Activated gamma-delta T cell treated with Interleukin-2 at 50 U/mL for 16 hours (primary cell): Measurements from ENCODE around the gene CCZ1.
"Not testable (repeated sequence)": the region's sequence is repeated elsewhere in the genome, so short reads cannot be mapped to it uniquely, and the experiment has no call there.

ENCODE experiments used
- DNase-seq: peaks from one replicate; pipeline ENCODE4 v3.0.0-alpha.2; 2020

The CCZ1 gene

DNA sequence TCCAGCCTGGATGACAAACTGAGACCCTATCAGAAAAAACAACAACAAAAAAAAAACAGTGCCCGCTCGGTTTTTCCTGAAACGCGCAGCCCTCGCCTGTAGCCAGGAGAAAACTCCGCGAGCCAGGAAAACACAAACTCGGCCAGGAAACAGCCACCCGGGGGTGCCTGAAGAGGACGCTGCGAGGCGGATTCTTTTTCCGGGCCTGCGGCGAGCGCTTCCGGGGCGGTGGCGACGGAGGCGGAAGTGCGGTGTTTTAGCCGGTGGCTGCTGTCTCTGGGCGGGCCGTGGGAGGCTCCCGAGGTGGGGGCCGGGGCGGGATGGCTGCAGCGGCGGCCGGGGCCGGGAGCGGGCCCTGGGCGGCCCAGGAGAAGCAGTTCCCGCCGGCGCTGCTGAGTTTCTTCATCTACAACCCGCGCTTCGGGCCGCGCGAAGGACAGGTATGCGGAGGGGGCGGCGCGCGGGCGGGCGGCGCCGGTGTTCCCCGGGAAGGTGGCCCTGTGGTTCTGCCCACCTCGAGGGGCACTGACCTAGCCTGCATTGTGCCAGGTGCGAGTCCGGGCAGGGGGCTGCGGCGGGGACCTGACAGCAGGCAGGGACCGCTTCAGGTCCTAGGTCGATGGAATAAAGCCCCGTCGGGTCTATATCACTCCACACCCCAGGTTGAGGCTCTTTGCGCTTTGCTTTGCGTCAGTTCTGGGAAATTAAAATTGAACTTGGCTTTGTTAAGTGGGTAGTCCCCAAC lies at the start of gene CCZ1:
TSS of gene CCZ1 (plus strand) at position 254 of the 745 bp plus-strand sequence. CDS start at position 321, 67 bp downstream.
- peak; percentile 73 for DNase-seq

DNA sequence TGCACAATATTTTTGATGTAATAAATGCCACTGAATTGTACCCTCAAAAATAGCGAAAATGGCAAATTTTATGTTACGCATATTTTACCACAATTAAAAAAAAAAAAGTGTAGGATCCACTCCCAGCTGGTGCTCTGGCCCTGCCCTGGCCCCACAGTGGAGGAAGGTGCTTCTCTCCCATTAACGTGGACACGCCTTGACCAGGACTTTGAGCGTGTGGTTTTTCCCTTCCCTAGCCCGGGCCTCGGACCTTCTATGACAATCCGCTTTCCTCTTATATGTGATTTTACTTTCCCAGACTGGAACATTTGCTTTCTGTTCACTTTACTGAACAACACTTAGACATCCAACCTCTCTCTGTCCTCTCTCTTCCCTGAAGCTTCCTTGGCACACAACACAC lies 47.6 kb upstream of the CCZ1 start:
- DNase-seq: no peak

DNA sequence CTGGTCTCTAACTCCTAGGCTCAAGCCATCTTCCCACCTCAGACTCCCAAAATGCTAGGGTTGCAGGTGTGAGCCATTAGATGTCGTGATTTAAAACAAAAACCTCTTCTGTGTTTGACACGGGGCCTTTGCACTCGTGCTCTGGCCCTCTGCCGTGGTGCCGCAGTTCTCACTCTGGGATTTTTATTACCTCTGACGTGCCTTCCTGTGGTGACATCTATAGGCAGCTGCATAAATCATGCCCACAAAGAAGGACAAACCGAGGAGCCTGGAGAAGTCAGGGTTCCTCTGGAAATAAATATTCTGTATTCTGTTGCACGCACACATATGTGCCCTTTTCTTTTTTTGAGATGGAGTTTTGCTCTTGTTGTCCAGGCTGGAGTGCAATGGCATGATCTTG lies 43.8 kb upstream of the CCZ1 start:
- DNase-seq: no peak

DNA sequence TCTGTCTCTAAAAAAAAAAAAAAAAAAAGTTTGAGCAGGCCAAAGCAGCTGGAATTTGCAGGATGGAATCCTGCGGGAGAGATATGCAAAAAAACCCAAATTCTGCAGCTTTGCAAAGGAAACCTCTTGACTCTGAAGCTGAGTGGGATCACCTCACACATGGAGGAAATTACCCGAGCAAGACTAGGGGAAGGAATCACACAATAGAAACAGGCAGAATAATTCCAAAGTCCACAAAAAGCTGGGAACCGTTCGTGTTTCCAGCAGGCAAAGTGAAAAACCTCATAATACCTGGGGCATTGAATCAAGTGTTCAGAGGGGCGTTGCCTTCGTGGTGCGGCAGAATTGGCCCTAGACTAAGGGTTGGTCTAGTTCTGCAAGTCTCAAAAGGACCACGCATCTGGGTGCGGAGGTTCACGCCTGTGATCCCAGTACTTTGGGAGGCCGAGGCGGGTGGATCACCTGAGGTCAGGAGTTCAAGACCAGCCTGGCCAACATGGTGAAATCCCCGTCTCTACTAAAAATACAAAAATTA lies 41.4 kb upstream of the CCZ1 start:
- DNase-seq: not testable (repeated sequence)

DNA sequence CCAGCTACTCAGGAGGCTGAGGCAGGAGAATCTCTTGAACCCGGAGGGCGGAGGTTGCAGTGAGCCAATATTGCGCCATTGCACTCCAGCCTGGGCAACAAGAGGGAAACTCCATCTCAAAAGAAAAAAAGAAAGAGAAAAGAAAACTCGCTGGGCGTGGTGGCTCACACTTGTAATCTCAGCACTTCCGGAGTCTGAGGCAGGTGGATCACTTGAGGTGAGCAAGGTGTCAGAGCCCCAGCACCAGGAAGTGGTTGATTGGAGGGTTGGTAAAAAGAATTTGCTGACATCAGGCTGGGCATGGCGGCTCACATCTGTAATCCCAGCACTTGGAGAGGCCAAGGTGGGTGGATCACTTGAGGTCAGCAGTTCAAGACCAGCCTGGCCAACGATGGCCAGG lies 40.0 kb upstream of the CCZ1 start:
- DNase-seq: peak; percentile 45

DNA sequence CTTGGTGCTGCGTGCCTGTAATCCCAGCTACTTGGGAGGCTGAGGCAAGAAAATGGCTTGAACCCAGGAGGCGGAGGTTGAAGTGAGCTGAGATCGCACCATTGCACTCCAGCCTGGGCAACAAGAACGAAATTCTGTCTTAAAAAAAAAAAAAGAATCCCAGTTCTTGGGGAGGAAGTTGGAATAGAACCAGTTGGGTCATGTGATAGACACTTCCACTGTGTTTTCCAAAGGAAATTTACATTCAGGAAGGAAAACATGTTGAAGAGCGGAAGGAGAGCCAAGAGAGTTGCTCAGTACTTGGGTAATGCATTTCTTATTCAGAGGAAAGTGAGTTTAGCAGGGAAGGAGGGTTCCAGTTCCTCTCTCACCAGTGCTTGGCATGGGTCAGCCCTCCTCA lies 37.3 kb upstream of the CCZ1 start:
- DNase-seq: not testable (repeated sequence)

DNA sequence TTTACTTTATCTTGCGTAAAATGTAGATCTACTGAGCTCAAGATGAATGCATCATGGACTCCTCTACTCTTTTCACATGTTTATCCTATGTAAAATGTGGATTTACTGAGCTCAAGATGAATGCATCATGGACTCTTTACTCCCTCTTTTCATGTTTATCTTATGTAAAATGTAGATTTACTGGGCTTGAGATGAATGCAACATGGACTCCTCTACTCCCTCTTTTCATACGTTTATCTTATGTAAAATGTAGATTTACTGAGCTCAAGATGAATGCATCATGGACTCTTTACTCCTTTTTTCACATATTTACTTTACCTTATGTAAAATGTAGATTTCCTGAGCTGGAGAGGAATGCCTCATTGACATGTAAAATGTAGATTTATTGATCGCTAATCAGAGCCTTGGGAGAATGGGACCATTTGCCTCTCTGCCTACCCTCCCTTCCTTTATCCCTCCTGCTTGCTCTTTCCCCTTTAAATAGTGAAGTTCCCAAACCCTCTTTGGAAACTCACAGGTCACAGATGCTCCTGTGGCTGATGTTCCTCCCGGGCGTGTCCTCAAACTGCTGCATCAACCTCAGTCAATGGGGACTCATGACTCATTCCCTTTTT lies 35.7 kb upstream of the CCZ1 start:
- not testable (repeated sequence) for DNase-seq

DNA sequence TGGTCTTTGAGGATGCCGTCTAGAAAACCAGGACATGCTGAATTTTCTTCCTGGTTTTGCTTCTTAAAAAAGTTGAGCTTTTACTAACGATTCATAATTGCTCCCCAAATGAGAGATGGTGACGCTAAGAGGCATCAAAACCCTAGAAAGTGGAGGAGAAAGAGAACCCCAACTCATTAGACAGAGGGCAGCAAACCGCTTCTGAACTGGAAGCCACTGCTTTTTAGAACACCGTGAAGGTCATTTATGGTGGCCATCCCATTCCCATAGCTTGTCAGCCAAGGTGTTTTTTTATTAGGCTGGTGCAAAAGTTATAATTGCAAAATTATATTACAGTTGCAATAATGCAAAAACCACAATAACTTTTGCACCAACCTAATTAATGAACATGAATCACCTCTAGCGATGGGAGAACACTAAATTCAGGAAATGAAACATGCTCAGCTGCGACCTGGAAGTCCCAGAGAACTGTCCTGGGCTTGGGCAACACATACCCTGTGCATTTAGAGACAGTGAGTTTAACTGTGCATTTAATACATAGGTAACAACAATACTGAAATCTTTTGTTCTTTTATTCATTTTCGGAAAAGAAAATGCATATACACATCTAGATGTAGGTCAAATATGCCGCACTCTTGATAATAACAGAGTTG lies 33.1 kb upstream of the CCZ1 start:
- not testable (repeated sequence) for DNase-seq

DNA sequence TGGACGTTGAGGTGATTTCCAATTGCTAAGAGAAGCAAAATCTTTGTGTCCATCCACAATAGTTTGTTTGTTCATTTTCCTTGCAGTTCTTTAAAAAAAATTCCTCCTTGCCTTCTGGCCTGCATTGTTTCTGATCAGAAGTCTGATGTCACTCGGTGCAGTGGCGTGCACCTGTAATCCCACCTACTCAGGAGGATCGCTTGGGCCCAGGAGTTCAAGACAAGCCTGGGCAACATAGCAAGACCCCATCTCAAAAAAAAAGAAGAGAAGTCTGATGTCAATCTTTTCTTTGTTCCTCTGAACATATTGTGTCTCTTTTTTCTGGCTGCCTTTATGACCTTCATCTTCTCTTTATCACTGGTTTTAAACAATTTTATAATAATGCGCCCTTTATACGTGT lies 31.5 kb upstream of the CCZ1 start:
- no peak for DNase-seq

DNA sequence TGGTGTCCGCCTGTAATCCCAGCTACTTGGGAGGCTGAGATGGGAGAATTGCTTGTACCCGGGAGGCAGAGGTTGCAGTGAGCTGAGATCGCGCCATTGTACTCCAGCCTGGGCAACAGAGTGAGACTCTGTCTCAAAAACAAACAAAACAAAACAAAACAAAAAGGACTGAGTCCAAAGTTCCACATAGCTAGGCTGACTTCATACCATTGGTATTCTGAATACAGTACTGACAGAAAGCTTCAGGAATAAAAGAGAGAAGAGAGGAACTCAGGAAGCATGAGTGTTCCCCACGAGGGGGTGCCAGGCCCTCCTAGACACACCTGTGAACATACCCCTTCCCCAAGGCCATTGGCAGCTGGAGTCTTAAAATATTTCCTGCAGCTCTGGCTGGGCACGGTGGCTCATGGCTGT lies 29.6 kb upstream of the CCZ1 start:
- DNase-seq: not testable (repeated sequence)

DNA sequence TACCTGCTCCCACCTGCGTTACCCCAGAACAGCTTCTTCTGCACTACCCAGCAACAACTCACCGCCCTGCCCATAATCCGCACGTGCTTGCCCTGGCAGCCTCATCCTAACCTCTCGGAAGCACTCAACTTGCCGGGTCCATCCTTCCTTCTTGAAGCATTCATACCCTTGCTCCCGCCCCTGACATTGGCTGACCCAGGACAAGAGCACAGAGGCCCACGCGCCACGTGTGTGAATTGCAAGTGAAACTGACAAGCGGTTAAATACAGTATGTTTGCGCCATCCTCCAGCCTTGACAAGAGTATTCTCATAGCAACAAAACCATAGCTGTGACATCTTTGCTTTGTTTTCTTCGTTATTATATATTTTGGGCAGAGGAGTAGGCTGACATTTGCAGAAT lies 28.8 kb upstream of the CCZ1 start:
- no peak for DNase-seq

DNA sequence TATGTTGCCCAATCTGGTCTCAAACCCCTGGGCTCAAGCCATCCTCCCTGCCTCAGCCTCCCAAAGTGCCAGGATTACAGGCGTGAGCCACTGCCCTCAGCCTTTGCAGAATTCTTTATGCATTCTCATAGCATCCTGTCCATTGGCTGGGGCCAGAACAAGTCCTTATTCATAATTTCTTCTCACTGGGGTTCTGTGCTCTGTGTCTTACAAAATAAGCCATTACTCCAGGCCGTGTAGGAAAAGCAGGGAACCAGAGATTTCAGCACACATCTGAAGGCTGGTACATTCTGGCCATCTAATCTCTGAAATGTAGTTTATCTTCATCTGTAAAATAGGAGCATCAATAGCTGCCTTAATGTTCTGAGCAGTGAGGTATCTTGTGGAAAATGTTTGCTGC lies 28.2 kb upstream of the CCZ1 start:
- DNase-seq: no peak

DNA sequence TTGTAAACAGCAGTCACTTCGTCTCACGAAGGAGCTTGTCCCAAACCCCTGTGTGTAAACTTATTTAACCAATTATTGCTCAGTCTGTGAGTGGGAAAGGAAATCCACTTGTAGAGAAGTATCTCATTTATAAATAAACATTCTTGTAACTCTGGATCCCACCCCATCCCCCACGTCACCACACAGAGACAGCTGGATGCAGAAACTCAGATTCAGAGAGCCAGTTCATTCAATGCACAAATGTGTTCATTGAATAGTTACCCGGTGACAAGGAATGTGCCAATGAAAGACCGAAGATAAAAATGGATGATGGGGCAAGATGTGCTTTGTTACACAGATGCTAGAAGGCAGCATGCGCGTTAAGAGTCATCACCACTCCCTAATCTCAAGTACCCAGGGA lies 26.2 kb upstream of the CCZ1 start:
- DNase-seq: no peak

DNA sequence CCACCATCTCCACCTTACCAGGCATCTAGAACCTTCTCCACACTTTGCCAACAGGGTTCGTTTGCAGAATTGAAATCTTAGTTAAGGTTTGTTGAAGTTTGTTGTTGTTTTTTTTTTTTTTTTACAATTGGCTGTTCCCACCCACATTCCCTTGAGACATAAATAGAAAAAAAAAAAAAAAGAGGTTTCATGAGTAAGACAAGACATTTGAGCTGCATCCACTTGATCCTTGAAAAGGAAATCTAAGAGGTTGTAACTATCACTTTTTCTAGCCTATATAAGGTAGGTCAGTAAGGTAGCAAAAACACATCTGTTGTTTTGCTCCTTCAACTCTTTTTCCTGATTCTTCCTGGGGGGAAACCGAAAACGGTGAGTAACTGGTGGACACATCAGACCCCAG lies 18.9 kb upstream of the CCZ1 start:
- not testable (repeated sequence) for DNase-seq

DNA sequence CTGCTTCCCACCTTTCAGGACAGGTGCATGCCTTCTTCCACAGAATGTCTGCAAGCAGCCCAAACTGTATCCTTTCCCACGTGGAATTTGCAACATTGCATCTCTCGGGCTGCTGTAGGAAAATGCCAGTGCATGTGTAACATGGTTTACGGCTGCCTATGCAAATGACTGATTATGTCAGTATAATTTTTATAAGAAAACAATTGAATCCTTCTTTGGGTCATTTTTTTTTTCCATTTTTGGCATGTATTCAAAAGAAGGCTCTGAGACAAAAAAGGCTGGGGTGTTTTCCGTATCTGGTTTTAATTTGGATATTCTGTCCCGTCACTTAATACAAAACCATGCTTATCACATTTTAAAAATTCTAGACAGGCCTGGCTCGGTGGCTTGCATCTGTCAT lies 18.4 kb upstream of the CCZ1 start:
- not testable (repeated sequence) for DNase-seq

DNA sequence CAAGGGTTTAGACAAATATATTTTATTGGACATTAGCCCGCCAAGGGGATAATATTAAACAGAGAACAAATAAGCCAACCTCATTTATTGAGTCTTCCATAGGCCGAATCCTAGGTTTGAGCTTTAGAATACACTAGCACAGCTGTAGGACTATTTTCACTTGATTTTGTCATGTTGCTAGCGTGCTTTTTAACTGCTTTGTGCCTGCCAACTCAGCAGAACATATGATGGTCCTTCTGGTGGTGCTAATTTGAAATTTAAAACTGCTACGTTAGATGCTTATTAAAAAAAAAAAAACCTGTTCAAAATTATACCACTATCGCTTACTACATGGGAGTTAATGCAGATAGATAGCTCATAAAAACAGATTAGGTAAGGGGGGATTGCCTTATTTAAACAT lies 14.1 kb upstream of the CCZ1 start:
- not testable (repeated sequence) for DNase-seq

DNA sequence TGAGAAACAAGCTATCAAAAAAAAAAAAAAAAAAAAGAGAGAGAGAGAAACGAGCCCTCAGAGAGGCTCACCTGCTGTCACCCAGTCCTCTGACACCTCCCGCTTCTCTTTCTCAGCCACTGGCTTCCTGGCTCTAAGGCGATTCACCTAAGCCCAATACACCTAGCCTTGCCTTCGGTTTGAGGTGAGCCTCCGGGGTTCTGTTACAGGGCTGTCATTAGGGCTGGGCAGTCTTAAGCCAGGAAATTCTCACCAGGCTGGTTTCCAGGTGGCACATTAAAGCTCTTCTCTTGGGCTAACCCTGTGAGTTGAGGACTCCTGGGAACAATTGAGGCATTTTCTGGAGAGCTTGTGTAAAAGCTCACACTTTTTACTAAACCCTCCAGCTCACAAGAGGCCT lies 10.5 kb upstream of the CCZ1 start:
- not testable (repeated sequence) for DNase-seq

DNA sequence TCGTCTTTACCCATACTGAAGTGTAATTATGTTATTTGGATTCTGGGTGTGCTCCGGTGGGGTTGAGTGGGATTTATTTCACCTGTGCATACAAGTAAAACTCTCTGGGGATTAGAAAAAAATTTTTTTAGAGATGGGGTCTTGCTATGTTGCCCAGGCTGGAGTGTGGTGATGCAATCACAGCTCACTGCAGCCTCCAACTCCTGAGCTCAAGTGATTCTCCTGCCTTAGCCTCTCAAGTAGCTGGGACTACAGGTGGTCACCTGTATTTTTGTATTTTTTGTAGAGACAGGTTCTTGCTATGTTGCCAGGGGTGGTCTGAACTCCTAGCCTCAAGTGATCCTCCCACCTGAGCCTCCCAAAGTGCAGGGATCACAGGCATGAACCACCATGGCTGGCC lies 8.3 kb upstream of the CCZ1 start:
- DNase-seq: not testable (repeated sequence)

DNA sequence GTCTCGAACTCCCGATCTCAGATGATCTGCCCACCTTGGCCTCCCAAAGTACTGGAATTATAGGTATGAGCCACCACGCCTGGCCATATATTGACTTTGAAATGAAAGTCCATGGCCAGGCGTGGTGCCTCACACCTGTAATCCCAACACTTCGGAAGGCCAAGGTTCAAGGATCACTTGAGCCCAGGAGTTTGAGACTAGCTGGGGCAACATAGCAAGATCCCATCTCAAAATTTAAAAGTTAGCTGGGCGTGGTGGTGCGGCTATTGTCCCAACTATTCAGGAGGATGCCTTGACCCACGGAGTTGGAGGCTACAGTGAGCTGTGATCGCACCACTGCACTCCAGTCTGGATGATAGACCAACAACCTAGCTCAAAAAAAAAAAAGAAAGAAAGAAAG lies 6.0 kb upstream of the CCZ1 start:
- DNase-seq: no peak

DNA sequence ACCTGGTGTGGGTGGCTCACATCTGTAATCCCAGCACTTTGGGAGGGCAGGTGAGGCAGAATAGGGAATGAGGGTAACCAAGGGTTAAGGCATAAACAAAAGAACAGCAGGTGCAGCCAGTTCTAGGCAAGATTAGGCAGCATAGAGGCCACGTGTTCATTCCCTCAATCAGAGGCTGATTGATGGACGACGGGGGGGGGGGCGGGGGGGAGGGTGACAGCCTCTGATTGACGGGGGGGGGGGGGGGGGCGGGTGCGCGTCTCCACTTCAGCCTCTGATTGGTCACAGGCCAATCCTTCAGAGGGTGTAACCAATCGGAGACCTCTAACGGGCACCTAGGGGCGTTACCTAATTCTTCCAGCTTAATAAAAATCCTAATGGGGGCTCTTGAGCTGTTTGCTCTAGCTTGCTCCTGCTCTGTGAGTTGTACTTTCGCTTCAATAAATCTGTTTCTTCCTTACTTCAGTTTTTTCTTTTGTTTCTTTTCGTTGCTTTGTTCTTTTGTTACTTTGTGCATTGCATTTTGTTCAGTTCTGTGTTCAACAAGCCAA lies 1.1 kb upstream of the CCZ1 start:
- not testable (repeated sequence) for DNase-seq

DNA sequence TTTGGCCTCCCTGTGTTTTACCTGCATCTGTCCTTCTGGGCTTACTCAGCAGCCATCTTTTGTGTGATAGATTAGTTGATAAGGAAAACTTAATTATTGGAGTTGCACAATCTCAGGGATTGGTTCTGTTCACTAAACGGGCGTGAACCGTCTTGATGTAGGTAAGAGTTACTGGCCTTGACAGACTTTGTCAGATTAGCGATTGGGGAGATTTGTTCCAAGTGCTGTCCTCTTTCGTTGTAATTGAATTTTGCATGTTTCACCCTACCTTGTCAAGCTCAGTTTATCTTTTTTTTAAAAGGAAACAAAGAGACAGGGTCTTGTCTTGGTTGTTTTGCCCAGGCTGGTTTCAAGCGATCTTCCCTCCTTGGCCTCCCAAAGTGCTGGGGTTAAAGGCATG lies 4.5 kb downstream of the CCZ1 start:
- DNase-seq: not testable (repeated sequence)

DNA sequence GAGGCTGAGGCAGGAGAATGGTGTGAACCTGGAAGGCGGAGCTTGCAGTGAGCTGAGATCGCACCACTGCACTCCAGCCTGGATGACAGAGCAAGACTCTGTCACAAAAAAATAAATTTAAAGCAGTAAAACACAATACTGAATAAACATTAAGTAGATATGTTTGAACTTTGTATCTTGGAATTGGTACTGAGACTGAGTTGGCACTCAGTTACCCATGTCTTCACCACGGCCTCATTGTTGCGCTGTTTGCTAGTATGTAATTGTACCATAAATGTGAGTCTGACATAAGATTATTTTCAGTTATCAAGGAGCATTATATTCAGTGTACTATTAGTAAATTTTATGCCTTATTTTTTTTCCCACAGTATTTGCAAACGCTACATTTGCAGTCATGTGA lies 6.2 kb downstream of the CCZ1 start:
- DNase-seq: not testable (repeated sequence)

DNA sequence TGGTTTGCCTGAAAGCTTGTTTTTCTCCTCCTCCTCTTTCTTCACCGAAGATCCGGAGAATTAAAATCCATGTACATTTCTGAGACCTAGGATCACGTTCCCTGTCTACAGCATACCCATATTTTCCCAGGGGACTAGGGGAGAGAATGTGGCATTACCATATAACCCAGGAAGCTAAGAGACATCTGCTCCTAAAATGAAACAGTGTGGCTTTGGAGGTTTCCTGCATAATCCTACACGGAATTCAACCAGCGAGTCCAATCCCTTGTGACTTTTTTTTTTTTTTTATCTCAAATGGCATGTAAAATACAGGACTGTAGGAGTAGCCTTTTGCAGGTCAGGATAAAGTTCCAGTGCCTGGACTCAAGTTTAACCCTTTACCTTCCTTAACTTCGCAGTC lies 10.3 kb downstream of the CCZ1 start:
- DNase-seq: not testable (repeated sequence)

DNA sequence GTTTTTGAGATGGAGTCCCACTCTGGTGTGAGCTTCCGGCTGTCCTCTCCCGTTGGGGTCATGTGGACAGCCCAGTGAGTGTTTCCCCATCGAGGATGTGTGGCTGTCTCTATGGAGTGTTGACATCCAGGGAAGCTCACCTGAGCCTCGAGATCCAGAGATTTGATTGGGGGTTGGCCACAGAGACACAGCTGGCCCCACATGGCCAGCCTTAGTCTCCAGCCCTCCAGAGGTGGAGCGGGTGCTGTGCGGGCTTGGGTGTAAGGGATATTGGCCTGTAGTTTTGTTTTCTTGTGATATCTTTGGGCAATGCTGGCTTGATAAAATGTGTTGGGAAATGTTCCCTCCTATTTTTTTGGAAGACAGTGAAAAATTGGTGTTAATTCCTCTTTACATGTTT lies 18.0 kb downstream of the CCZ1 start:
- DNase-seq: not testable (repeated sequence)
